ENCODE results near the gene AAGAB. TPM values are rescaled to one million over a fixed set of nuclear protein-coding genes. Genes with fewer than 3 reads are reported as not detected.
"Not testable (repeated sequence)": the region's sequence is repeated elsewhere in the genome, so short reads cannot be mapped to it uniquely, and the experiment has no call there.

Gene AAGAB
- total RNA-seq, 1 donor from 2014 or later, result 48.2 TPM

DNA sequence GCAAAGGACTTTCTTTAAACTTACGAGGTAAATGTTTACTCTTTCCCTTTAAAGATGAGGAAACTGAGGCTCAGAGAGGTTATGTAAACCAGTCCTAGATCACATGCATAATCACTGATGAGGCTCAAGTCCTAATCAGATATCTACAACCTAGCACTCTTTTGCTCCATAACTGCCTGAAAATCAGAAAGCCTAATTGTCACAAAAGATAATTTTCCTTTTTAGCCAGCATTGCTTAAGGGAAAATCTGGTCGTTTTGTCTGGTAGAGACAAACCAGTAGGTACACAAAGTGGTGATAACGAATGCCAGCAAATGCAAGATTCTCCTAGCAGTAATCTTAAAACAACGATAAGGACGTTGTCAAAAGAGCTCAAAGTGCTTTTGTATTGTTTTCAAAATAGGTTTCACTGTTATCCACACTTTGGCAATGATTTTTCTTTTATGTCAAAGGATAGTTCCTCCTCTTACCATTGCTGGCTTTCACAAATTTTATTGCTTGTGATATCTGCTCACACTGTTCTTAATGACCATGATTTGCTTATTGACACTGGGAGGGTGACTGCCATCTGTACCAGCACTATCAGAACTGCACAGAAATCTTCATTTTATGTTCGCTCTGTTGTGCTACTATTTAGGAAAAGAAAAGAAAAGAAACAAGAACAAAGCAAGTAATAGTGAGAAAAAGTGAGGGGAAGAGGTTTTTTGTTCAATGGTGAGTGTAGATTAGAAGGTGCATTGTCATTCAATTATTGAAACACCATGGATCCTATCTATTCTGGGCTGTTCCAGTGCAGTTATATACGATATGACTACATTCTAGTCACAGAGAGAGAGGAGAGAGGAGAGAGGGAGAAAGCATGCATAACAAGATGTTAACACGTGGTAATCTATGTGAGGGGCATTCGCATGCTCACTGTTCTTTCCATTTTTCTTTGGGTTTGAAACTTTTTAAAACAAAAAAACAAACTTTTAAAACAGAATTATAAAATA, 13.8 kb upstream of the AAGAB start:
- TF ChIP-seq, protein P1, sequence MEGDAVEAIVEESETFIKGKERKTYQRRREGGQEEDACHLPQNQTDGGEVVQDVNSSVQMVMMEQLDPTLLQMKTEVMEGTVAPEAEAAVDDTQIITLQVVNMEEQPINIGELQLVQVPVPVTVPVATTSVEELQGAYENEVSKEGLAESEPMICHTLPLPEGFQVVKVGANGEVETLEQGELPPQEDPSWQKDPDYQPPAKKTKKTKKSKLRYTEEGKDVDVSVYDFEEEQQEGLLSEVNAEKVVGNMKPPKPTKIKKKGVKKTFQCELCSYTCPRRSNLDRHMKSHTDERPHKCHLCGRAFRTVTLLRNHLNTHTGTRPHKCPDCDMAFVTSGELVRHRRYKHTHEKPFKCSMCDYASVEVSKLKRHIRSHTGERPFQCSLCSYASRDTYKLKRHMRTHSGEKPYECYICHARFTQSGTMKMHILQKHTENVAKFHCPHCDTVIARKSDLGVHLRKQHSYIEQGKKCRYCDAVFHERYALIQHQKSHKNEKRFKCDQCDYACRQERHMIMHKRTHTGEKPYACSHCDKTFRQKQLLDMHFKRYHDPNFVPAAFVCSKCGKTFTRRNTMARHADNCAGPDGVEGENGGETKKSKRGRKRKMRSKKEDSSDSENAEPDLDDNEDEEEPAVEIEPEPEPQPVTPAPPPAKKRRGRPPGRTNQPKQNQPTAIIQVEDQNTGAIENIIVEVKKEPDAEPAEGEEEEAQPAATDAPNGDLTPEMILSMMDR (IDR thresholded peaks at IDR 0.05; ENCODE audit: insufficient read depth, low read length, poor library complexity, severe bottlenecking), result no peak
- Histone ChIP-seq H3K27me3 (ENCODE audit: control insufficient read depth, insufficient read depth, low read length) (no peaks in the 10 kb centered on the region), H3K36me3 (ENCODE audit: control insufficient read depth, insufficient read depth, low read length) (no peaks in the 10 kb centered on the region), H3K4me3 (ENCODE audit: low read depth, low read length) (no peak overlapping the region)
- no peak for DNase-seq (ENCODE audit: low read depth)

DNA sequence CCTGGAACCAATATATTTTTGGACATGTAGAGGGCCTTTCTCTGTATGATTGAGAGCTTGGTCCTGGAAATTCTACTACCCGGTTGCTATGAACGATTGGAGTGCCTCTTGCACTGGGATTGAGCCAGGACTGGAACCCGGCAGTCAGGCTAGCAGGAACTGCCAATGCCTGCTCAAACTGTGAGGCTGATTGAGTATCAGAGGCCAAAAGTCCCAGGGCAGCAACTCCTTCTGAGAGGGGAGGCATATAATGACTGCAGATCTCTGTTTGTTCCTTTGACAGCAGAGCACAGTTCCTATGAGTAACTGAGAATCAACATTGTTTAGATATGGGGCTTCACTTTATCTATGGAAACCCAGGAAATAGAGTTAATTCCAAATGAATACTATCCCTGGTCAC, 13.0 kb upstream of the AAGAB start:
- TF ChIP-seq, protein P1 (IDR thresholded peaks at IDR 0.05; ENCODE audit: insufficient read depth, low read length, poor library complexity, severe bottlenecking), result no peak
- Histone ChIP-seq H3K4me3 (ENCODE audit: low read depth, low read length) (no peak overlapping the region), H3K36me3 (ENCODE audit: control insufficient read depth, insufficient read depth, low read length) (no peaks in the 10 kb centered on the region), H3K27me3 (ENCODE audit: control insufficient read depth, insufficient read depth, low read length) (no peaks in the 10 kb centered on the region)
- DNase-seq (ENCODE audit: low read depth), result no peak

DNA sequence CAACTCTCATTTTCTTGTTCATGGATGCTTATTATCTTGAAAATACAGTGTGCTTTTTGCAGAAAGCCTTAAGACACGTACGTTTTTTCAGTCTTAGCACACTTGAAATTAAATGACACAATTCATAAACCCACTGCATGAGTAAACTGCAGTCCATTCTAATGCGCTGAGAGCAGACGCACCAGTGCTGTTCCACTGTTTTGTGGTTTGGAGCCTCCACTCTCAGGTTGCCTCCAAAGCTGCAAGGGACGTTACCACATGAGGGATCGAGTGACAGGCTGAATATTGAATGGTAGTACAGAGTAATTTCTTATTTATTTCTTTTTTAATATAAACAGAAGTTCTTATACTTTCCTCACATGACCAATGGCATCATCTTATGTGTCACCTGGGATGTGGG, 12.4 kb upstream of the AAGAB start:
- TF ChIP-seq, protein P1 (IDR thresholded peaks at IDR 0.05; ENCODE audit: insufficient read depth, low read length, poor library complexity, severe bottlenecking), result no peak
- no peak for DNase-seq (ENCODE audit: low read depth)
- H3K36me3 ChIP-seq (ENCODE audit: control insufficient read depth, insufficient read depth, low read length), result no peaks in the 10 kb centered on the region
- H3K4me3 ChIP-seq (ENCODE audit: low read depth, low read length), result no peak overlapping the region
- H3K27me3 ChIP-seq (ENCODE audit: control insufficient read depth, insufficient read depth, low read length), result no peaks in the 10 kb centered on the region

DNA sequence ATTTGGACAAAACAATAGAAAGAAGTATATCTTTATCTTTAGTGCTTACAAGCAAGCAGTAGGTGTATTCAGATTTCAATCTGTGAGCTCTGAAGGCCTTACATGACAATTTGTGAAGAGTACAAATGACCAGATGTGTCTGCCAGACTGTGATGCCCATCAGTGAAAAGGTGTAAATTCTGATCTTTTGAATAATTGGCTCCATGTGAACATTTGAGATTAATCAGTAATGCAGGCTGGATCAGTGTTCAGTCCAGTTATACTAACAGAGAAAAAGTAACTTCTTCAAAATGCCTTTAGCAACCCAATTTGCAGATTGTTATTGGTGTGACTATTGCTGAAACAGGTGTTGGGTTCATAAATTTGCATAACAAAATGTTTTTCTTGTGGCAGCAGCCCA, 5.3 kb upstream of the AAGAB start:
- Histone ChIP-seq H3K36me3 (ENCODE audit: control insufficient read depth, insufficient read depth, low read length) (no peaks in the 10 kb centered on the region), H3K27me3 (ENCODE audit: control insufficient read depth, insufficient read depth, low read length) (no peaks in the 10 kb centered on the region), H3K4me3 (ENCODE audit: low read depth, low read length) (no peak overlapping the region)
- DNase-seq (ENCODE audit: low read depth), result no peak
- TF ChIP-seq, protein P1 (IDR thresholded peaks at IDR 0.05; ENCODE audit: insufficient read depth, low read length, poor library complexity, severe bottlenecking), result no peak

DNA sequence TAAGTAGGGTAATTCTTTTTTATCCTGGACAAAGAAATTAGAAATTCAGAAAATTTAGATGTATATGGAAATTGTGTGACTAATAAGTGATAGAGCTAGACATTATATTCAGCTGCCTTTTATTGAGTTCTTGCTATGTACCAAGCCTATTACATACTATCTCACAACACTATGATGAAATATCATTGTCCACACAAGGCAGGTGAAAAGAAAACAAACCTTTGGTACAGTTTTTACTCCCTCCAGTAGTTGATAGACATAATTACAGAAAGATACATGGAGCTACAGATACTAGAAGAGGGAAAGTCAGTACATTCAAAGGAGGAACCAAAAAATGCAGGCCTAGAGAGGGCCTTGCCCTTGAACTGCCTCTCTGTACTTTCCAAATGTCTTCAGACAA, 4.9 kb upstream of the AAGAB start:
- TF ChIP-seq, protein P1 (IDR thresholded peaks at IDR 0.05; ENCODE audit: insufficient read depth, low read length, poor library complexity, severe bottlenecking), result no peak
- no peak for DNase-seq (ENCODE audit: low read depth)
- no peaks in the 10 kb centered on the region for H3K27me3 ChIP-seq (ENCODE audit: control insufficient read depth, insufficient read depth, low read length)
- no peaks in the 10 kb centered on the region for H3K36me3 ChIP-seq (ENCODE audit: control insufficient read depth, insufficient read depth, low read length)
- no peak overlapping the region for H3K4me3 ChIP-seq (ENCODE audit: low read depth, low read length)

DNA sequence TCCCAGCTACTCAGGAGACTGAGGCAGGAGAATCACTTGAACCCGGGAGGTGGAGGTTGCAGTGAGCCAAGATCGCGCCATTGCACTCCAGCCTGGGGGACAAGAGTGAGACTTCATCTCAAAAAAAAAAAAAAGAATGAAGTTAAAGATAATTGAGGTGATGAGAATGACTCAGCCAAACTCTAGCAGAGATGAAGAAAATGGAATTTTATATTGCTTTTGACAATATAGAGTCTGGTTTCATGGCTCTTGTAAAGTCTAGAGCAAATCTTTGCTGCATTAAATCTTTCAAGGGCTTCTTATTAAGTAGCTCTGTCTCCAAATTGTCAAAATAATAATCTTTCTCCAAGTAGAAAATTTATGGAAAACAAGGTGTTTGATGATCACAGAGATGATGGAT, 4.0 kb upstream of the AAGAB start:
- not testable (repeated sequence) for H3K4me3 ChIP-seq (ENCODE audit: low read depth, low read length); H3K27me3 ChIP-seq (ENCODE audit: control insufficient read depth, insufficient read depth, low read length); H3K36me3 ChIP-seq (ENCODE audit: control insufficient read depth, insufficient read depth, low read length); DNase-seq (ENCODE audit: low read depth)

All from kidney epithelial cell (primary cell).